ENCODE results near the gene ELP5.

The ELP5 gene

DNA sequence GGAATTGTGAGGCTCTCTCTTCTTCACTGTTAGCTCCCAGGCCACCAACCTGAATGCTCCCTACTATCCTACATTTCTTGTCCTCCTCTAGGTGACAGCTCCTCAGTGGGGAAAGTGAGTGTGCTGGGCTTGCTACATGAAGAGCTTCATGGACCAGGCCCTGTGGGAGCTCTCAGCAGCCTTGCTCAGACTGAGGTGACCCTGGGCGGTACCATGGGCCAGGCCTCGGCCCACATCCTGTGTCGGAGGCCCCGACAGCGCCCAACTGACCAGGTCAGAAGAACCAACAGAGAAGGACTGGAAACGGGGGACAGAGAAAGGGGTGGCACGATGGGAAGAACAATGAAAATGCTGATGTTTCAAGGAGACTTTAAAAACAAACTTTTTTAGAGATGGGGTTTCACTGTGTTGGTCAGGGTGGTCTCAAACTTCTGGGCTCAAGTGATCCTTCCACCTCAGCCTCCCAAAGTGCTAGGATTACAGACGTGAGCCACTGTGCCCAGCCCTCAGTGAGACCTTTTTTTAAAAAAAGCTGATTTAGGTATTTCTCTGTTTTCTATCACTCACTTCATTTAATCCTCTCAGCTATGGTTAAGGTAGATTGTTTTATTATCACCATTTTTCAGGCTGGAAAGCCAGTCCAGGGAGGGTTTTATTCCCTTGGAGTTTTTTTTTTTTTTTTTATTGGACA is 4.9 kb downstream of the ELP5 start:
- no peak for DNase-seq (ENCODE audit: low spot score)

DNA sequence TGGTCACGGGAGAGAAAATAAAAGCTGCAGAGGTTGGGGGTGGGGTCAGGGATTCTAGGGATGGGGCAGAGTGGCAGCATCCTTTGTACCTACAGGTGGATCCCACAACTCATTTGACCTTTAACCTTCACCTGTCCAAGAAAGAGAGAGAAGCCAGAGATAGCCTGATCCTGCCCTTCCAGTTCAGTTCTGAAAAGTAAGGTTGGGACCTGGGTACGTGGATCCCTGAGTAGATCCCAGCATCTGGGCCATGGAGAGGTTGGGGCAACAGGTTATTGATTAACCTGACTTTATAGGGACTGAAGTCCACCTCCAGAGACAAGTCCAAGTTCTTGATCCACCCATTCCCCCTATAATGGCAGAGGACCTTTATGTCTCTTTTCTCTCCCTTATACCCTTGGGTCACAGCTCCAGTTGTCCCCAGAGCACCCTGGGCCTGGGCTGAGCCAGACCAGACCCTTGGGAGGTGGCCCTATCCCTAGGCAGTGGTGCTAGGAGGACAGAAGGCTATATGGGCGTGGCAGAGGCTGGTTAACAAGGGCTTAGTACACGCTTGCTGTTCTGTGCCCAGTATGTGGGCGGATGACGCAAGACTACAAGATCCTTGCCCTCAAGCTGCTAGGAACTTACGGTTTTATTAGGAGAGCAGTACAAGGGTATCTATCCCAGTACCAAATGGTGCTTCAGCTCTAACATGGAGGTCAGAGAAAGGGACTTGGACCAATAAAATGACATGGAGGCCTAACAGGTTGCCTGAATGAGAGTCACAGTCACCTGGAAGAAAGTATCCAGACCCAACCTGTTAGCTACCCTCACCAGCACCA is 6.9 kb downstream of the ELP5 start:
- no peak for DNase-seq (ENCODE audit: low spot score)

DNA sequence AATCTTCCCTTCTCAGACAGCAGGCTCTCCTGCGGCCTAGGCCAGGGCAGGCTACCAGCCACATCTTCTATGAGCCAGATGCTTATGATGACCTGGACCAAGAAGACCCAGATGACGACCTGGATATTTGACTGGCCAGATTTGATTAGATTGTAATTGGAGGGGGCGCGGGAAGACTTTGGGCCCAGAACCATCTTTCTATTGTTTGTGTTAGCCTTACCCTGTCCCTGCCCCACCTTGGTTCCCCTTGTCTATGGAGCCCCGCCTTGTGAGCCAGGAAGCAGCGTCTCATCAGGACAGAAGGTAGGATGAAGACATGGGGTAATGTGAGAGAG is 7.5 kb downstream of the ELP5 start:
- no peak for DNase-seq (ENCODE audit: low spot score)

DNA sequence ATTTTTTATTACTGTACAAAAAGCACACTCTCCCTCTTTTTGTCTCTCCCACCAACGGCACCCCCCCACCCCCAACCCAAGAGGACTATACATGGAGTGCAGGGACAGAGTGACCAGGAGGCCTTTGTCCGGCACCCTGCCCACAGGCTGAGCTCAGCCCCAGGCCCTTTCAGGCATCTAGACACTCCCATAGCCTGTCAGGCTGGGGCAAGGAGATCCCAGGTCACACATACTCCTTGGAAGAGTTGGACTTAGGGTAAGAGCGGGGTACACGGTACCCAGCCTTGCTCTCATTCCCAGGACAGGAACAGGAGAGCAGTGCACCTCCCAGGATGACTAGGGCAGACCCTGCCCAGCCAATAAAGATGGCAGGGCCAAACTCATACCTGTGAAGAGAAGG is 8.1 kb downstream of the ELP5 start:
- DNase-seq (ENCODE audit: low spot score) = no peak

DNA sequence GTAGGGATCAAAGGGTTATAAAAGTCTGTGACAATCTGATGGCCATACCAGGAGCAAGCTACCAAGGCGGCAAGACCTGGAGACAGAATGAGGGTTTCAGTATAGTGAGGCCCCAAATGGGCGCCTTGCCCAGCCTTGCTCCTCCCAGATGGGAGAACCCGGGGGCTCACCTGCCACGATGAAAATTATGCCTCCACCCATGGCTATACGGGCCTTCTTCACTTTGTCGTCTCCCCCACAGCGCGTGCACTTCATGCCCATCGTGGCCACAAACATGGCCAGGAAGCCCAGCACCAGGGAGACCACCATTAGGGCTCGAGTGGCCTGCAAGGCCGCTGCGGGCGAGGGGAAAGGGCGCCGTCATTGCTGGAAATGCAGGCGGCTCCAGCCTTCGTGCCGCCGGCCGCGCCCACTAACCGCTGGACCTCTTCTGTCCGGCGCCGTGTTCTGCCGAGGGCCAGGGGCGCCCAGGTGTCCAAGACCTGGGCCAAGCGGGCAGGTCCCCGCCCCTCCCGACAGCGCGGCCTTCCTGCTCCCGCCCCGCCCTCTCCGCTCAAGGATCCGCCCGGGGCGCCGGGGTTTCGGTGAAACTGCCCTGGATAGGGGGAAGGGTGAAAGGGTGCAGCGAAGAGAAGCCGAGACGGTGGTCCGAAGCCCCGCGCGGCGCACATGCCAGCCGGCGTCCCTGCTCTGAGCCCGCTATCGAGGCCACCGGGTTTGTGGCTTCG is 8.8 kb downstream of the ELP5 start:
- no peak for DNase-seq (ENCODE audit: low spot score)

DNA sequence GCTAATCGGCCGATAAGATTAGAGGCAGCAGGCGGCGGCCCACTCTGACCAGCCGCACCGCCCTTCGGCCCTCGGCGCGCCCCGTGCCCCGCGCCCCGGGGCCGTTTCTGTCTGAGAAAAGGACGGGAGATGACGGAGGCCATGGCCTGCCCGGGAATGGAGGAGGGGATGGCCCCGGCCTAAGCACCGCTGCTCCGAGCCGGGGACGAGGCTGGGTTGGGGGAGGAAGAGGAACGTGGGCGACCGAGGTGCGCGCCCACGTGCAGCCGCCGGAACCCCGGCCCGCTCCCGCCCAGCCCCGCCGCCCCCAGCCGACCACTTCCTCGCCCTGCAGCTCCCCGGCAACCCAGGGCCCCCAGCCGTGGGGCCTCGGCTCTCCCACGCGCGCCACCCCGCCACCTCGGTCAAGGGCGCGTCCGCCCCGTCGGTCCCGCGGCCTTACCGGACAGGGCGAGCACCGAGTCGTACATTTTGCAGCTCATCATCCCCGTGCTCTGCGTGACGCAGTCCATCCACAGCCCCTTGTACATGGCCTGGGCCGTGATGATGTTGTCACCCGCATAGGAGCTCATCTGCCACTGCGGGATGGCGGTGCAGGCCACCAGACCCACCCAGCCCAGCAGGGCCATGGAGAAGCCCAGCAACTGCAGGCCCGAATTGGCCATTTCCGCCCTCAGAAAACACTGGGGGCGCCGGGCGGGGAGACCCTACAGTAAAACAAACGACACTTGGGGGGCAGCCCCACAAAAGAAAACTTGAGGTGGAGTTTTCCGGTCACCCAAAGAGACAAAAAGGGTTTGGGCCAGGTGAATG is 9.6 kb downstream of the ELP5 start:
- DNase-seq (ENCODE audit: low spot score) = no peak

DNA sequence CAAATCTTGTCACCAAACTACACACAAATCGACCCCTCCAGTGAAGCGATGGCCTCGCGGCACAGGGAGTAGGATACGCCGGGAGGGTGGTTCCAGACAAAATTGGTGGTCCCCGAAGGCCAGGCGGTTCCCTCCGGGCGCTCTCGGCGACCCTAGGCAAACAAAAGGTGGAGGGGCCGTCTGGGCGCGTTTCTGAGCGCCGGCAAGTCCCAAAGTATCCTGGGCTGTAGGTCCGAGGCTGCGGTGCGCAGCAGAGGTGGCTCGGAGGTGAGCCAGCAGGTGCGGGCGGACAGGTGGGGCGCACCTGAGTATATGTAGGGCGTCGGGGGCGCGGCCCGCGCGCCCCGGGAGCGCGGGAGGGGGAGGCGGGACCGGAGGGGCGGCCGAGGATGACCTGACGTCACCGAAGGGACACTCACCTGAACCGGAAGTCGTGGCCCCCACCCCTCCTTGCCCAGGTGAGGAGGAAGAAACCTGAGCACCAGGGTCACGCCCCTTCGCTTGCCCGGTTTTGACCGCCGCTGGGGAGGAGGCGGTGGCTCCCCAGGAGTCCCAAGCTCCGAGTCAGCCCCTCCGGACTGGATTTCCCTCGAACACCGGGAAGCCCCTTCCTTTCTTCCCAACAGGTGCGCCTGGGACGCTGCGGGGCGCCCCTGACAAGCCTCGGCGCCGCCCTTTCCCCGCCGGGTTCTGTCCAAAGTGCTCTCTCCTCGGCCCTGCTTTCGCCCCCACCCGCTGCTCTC is 10.3 kb downstream of the ELP5 start, which contains the start of gene CLDN7:
Gene CLDN7 (minus strand): TSS at position 287 of the 743 bp plus-strand sequence. CDS start 435 bp downstream, outside the sequence.
- DNase-seq (ENCODE audit: low spot score) = no peak

DNA sequence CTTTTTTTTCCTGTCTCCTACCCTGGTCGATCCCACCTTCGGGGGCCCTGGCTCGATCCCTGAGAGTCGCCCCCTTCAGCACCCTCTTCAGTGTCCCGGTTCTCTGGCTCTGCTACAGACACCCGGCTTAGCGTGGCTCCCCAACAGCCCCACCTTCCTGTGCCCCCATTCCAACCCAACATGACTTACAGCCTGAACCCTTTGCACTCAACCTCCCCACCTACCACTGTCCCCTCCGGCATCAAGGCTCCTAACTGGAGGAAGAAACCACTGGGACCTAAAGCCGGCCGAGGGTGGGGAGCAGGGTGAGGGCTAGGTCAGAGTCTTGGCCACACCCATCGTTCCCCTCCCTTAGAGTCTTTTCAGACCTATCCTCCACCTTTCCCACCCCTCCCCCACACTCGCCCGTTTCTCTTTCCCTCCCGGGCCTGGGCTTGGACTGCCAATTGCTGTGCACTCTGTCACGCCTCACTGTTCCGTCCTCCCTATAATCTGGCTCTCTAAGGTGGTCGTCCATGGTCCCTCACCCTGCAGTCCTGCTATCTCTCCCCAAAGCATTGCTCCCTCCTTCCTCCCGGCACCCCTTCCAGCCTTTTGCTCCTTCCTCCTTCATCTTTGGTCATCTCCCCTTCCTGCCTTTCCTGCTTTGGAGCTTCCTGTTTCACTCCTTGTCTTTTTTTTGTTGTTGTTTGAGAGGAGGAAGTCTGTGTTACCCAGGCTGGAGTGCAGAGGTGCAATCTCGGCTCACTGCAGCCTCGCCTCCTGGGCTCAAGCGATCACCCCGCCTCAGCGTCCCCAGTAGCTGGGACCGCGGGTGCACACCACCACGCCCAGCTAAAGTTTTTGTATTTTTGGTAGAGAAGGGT is 11.2 kb downstream of the ELP5 start:
- DNase-seq (ENCODE audit: low spot score) = no peak

DNA sequence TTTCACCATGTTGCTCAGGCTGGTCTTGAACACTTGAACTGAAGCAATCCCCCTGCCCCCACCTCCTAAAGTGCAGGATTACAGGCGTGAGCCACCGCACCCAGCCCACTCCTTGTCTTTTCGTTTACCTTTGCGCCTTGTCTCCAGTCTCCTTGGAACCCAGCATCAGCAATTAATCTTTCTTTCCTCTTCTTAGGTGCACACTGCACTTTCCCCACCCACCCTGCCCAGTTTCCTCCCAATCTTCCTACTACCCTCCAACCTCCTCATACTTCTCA is 11.7 kb downstream of the ELP5 start:
- no peak for DNase-seq (ENCODE audit: low spot score)

DNA sequence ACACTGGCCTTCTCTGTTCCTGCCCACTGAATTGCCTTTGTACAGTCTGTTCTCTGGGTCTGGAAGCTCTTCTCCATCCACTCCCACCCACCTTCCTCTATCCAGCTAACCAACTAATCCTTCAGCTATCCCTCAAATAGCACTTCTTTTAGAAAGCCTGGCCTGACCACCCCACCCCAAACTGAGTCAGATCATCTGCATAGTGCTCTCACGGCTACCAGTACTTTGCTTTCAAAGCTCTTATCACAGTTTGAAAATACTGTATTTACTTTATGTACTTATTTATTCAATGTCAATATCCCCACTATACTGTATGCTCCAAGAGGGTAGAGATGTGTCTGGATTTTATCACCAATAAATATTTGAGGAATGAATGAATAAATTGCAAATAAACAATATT is 14.8 kb downstream of the ELP5 start:
- DNase-seq (ENCODE audit: low spot score) = no peak

DNA sequence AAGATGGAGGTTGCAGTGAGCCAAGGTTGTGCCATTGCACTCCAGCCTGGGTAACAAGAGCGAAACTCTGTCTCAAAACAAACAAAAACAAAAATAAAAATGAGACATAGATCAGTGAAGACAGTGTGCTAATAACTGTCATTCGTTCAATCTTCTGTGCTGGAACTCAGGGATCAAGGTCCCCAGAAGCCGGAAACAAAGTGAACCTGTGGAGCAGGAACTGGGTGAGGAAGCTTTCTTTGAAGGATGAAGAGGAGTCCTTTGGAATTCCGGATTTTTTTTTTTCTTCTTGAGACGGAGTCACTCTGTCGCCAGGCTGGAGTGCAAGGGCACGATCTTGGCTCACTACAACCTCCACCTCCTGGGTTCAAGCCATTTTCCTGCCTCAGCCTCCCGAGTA is 27.4 kb downstream of the ELP5 start:
- no peak for DNase-seq (ENCODE audit: low spot score)

DNA sequence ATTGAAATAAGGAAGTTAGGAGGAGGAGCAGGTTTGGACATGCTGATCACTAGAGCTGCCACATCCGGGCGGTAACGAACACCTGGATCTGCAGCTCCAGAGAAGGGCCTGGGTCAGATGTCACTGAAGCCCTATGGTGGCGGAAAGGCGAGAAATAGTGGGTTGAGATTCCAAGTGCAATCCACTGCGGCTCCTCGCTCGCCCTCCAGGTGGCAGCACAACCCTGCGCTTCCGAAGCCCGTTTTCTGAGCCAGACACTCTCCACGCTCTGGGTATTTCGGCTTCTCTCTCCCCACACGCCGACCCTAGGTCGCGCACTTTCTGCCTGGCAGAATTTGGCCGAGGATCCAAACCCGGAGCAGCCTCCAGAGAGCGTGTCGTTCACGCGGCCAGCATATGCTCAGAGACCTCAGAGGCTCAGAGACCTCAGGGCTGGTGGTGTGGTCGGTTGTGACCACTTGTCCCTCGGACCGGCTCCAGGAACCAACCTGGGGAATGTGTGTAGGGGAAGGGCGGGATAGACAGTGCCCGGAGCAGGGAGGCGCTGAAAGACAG is 28.6 kb downstream of the ELP5 start:
- DNase-seq (ENCODE audit: low spot score) = peak; percentile 67

DNA sequence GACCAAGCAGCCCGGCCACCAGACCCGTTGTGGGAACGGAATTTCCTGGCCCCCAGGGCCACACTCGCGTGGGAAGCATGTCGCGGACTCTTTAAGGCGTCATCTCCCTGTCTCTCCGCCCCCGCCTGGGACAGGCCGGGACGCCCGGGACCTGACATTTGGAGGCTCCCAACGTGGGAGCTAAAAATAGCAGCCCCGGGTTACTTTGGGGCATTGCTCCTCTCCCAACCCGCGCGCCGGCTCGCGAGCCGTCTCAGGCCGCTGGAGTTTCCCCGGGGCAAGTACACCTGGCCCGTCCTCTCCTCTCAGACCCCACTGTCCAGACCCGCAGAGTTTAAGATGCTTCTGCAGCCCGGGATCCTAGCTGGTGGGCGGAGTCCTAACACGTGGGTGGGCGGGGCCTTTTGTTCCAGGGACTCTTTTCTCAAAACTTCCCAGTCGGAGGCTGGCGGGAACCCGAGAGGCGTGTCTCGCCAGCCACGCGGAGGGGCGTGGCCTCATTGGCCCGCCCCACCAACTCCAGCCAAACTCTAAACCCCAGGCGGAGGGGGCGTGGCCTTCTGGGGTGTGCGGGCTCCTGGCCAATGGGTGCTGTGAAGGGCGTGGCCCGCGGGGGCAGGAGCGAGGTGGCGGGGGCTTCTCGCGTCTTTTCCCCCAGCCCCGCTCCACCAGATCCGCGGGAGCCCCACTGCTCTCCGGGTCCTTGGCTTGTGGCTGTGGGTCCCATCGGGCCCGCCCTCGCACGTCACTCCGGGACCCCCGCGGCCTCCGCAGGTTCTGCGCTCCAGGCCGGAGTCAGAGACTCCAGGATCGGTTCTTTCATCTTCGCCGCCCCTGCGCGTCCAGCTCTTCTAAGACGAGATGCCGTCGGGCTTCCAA is 29.3 kb downstream of the ELP5 start, which contains the start of gene SLC2A4:
Gene SLC2A4 (plus strand): TSS at position 645 of the 879 bp plus-strand sequence. CDS start 217 bp downstream, at position 862.
- peak; percentile 76 for DNase-seq (ENCODE audit: low spot score)

DNA sequence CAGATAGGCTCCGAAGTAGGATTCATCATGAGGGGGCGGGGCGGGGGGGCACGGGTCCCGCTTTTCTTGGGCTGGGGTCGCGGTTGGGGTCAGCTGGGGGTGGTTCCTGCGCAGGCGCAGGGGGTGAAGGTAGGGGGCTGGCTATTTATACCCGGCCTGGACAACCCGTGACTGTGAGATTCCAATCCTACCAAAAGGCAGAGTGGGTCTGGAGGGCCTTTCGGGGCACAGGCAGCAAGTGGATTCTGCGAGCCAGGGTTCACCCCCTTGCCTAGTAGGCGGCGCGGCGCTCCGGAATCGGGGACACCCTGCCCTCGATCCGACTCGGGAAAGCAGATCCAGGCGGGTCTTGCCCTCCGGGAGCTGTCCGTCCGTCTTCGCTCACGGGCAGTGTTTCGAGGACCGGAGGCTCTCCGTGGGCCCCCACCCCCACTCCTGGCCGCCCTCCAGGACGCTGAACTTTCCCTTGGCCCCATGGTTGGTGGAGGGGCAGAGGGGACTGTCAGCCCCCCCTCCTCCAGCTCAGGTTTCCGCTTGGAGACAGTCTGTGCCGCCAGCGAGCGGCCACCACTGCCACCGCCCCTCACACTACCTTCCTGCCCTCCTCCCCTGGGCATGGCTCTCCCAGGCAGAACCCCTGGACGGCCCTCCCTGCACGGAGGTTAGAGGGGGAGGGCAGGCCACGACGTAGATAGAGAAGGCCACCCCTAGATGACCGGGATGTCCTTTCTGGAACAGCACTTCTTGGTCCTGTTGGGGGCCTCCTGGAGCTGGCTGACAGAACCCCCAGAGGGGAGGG is 30.1 kb downstream of the ELP5 start:
- DNase-seq (ENCODE audit: low spot score) = no peak

DNA sequence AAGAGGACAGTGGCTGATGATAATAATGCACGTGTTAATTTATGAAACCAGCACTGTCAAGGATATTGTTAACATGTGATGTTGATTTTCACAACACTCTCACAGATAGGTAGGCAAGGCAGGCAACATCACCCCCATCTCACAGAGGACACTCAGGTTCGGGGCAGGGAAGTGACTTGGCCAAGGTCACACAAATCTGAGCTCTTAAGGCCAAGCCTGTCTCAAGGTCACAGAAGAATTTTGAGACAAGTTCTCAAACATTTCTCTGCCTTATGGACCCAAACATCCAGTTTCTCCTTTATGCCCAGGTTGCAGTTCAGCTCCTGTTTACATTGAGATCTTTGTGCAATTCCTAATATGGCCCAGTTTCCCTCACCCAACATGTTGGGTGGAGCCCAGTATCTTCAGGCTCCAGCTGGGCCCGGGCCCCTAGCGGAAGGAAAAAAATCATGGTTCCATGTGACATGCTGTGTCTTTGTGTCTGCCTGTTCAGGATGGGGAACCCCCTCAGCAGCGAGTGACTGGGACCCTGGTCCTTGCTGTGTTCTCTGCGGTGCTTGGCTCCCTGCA is 30.8 kb downstream of the ELP5 start:
- no peak for DNase-seq (ENCODE audit: low spot score)

DNA sequence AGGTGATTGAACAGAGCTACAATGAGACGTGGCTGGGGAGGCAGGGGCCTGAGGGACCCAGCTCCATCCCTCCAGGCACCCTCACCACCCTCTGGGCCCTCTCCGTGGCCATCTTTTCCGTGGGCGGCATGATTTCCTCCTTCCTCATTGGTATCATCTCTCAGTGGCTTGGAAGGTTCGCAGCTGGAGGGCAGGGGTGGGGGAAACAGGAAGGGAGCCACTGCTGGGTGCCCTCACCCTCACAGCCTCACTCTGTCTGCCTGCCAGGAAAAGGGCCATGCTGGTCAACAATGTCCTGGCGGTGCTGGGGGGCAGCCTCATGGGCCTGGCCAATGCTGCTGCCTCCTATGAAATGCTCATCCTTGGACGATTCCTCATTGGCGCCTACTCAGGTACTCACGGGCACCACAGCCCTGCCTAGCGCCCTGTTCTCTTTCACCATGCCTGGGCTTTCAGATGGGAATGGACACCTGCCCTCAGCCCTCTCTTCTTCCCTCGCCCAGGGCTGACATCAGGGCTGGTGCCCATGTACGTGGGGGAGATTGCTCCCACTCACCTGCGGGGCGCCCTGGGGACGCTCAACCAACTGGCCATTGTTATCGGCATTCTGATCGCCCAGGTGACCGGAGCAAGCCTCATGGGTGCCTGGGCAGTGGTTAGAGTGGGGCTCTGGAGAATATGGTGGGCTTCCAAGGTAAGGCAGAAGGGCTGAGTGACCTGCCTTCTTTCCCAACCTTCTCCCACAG is 31.6 kb downstream of the ELP5 start:
- no peak for DNase-seq (ENCODE audit: low spot score)

DNA sequence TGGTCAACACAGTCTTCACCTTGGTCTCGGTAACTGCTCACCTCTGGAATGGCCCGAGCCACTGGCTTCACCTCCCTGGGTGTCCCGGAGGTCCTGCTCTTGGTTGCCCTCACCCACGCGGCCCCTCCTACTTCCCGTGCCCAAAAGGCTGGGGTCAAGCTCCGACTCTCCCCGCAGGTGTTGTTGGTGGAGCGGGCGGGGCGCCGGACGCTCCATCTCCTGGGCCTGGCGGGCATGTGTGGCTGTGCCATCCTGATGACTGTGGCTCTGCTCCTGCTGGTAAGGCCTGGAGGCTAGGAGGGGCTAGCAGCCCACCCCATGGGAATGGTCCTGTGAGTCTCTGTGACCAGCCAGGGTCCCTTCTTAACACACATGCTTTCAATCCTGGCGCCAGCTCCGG is 32.9 kb downstream of the ELP5 start:
- no peak for DNase-seq (ENCODE audit: low spot score)

Measured in pons (tissue), 1 donor.